NB4 (cell line): ENCODE measurements around the gene PLEKHG4.

ENCODE experiments used
- CTCF ChIP-seq: IDR thresholded peaks from one replicate; pipeline ENCODE4 v1.5.1; 2012; ENCODE audit warnings: low read depth, low read length
- POLR2A ChIP-seq: IDR thresholded peaks from 2 replicates; pipeline ENCODE4 v1.6.1; 2011; ENCODE audit warnings: mild to moderate bottlenecking; ENCODE audit not compliant: insufficient read length; ENCODE audit errors: extremely low read depth

DNA sequence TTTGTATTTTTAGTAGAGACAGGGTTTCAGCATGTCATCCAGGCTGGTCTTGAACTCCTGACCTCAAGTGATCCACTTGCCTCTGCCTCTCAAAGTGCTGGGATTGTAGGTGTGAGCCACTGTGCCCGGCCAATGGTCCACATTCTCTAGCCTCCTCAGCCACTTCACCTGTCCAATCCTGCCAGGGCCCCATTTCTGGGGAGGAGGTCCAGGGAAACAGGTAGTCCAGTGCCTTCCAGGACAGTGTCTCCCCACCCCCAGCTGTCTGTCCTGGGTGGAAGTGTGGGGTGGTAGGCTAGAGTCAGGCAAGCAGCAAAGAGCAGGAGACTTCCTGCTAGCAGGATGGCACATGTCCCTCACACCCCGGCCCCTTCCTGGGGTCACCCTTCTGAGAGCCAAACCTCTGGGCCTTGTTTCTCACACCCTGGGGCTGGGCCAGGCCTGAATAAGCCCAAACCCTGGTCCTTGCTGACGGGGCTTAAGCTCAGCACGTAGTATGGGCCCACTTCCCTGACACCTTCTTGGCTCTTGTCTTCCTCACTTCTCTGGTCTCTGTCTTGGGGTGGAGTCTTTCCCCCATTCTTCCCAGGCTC is 37.1 kb upstream of the PLEKHG4 start:
- TF ChIP-seq CTCF (no peak), POLR2A (no peak)
